ENCODE measurements around the gene ATG16L1.
"Not testable (repeated sequence)": the region's sequence is repeated elsewhere in the genome, so short reads cannot be mapped to it uniquely, and the experiment has no call there.

ATG16L1 gene

GRCh38 chr2:233297076-233297475, 45.6 kb downstream of the ATG16L1 start:
- no peak for DNase-seq

- DNase-seq = no peak
These were observed 48.9 kb downstream of the ATG16L1 start for GRCh38 chr2:233300401-233300800.

- no peak for DNase-seq
These were observed 49.8 kb downstream of the ATG16L1 start for GRCh38 chr2:233301248-233301647.

DNA sequence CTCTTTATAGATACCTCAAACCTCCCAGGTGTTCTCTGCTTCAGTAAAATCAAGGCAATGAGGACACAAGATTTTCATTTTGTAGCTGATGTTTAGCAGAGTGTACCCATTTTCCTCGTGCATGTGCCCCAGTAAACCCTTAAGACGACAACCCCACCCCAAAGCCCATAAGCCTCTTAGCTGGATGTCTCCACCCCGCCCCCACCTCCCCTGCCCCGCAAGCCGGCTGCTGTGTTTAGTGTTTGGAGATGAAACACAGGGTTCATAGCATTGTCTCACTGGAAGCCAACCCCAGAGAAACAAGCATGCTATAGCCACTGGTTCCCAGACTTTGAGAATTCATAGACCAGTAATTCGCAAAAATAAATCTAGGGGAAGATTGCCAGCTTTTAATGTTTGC, 50.3 kb downstream of the ATG16L1 start:
- no peak for DNase-seq

DNA sequence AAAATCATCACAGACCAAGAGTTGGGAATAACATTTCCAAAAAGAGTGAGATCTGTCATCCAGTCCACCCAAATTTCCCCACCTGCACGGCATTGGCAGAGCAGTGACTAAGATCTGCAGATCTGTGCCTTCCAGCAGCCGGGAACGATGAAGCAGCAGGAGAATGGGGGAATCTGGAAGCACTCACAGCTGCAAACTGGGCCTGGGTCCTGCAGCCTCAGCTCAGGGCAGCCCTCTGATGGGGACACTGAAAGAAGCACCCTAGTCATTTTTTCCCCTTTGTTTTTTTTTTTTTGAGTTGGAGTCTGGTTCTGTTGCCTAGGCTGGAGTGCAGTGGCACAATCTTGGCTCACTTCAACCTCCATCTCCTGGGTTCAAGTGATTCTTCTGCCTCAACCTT, 51.8 kb downstream of the ATG16L1 start:
- DNase-seq = no peak

DNA sequence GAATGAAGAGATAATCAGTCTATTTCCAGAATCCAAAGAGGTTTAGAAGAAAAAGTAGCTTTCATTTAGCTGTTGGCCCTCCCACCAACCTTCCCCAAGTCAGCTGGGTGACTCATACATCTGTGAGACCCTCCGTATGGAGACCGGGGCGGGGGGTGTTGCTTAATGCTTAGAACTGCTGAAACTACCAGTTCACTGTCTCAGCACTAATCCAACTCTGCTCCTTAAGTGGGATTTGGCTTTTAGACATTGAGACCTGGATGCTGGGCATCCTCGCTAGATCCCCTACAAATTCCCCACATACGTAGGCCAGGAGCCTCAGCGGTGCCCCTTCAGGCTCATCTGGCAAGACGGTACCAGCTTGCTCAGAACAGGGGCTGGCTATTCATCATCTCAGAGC, 56.1 kb downstream of the ATG16L1 start, which contains the start of gene SAG:
SAG (plus strand) TSS at position 252 of the 400 bp plus-strand sequence. CDS start 1,374 bp downstream, outside the sequence.
- no peak for DNase-seq

DNA sequence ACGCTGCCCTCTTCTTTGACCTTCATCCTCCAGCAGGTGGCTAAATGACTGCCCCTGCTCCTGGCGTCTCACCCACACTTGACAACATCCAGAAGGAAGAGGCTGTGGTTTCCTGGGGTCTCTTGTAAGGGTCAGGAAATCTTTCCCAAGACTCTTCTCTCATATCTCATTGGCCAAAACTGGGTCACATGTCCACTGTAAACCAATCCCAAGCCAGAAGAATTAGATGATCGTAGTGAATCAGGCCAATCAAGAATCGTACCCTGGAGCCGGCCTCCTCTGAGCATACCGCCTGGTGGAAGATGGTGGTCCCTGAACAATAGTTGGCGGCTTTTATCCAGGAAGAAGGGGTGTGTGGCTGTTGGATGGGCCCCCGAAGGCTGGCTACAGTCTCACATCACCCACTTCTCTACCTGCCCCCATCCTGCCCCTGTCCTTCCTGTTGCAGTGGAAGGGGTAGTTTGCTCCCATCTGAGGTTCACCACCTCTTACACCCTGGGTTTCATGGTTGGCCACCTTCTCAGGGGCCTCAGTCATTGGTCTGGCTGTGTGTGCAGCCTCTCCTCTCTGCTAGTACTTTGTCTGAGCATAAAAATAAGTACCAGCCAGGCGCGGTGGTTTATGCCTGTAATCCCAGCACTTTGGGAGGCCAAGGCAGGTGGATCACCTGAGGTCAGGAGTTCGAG, 59.9 kb downstream of the ATG16L1 start:
- no peak for DNase-seq

DNA sequence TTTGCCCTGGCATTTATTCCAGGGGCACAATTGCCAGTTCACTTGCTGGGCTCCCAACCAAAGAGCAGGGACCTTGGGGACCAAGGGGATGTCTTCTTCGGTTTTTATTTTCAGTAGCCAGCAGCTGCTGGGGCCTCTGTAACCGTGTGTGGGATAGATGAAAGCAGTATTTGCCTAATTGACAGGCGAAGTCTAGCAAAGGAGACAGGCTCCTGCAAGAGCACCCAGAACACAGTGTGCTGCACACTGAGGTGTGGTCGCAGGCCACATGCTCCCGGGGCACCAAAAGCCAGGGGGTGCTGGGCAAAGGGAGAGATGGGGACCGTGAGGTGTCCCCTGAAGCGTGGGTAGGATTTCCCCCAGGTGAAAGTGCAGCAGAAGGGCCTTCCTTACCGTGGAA, 61.4 kb downstream of the ATG16L1 start:
- DNase-seq = no peak

DNA sequence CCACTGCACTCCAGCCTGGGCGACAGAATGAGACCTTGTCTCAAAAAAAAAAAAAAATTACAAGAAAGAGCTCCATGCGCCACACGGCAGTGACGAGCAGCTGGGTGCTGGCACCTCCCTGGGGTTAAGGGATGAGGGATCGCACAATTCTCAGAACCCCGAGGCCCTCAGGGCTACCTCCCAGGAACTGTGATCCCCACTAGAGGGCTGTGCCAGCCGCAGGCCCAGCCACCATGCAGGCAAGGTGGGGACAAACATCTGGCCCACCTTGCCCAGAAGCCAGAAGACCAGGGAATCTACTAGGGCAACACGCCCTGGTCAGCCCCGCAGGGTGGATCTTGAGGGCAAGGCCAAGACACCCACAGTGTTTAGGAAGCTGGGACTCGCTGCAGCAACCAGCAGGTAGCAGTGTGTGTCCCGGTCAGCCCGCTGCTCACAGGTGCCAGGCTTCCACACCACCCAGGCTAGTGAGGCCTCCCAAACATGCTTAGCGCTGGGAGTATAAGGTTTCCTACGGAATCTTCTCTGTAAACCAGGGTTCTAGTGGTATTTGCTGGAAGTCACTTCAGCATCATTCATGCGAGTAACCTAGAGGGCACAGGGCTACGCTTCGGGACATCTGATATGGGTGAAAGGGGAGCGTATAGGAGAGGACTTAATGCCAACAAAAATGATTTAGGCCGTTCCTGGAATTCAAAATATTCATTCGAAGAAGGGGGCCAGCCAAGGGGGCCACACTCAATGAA, 62.9 kb downstream of the ATG16L1 start:
- DNase-seq = no peak

- no peak for DNase-seq
These were observed 65.9 kb downstream of the ATG16L1 start for GRCh38 chr2:233317196-233317943.

DNA sequence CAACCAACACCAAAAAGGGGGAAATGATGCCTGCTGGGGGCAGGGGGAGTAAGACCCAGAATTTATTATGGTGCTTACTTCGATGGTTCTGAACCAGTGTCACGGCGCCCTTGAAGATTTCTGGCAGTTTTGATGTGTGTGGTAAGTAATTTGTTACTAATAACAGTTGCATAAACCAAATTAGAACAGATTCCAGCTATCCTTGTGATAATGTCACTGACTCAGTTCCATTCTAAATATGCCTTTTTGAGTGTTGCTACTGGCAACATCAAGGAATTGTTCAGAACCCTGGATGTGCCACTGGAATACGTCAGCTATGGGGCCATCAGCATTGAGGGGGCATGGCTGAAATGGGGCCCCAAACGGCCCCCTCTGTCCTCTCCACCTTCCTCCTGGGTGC, 67.8 kb downstream of the ATG16L1 start:
- DNase-seq = no peak

DNA sequence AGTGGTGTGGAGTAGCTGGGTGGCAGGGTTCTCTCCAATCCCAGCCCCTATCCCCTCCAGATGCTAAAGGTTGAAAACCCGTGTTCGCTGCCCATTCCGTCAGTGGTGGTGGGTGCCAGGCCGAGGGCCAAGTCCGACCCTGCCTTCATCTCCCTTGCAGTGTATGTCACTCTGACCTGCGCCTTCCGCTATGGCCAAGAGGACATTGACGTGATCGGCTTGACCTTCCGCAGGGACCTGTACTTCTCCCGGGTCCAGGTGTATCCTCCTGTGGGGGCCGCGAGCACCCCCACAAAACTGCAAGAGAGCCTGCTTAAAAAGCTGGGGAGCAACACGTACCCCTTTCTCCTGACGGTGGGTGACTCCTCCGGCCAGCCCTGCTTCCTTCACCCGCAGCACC, 69.0 kb downstream of the ATG16L1 start:
- no peak for DNase-seq

DNA sequence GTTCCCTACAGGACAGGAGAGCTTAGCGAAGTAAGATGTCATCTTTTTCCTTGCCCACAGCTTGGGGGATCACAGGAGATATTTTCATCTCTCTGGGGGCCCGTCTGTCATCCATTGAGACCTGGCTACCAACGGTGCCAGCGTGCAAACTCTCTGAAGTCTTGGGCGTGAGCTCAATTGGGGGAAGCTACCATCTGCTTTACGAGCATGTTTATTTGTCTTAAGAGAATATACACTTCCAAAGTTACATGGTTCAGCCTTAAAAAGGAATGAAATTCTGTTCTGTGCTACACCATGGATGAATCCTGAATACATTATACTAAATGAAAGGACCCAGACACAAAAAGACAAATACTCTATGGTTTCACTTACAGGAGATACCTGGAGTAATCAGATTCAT, 69.7 kb downstream of the ATG16L1 start:
- no peak for DNase-seq

- DNase-seq = no peak
These were observed 72.4 kb downstream of the ATG16L1 start for GRCh38 chr2:233323851-233324250.

- DNase-seq = no peak
These were observed 73.8 kb downstream of the ATG16L1 start for GRCh38 chr2:233325256-233325655.

DNA sequence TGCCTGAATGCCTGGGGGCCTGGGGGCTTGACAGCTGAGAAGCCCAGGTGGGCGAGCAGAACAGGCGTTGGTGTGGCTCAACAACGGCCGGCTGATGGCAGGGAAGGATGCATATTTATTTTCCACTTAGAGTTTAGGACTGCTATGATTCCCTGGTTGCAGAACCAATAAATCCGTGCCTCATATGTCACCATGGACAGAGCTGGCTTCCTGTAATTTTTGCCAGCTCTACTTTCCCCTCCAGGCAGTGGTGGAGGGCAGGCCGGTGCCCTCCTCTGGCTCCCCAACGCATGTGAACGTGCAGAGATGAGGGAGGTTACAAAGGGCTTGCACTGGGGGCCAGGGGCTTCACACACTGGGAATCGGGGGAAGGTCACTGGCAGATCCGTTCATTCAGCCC, 74.3 kb downstream of the ATG16L1 start:
- no peak for DNase-seq

DNA sequence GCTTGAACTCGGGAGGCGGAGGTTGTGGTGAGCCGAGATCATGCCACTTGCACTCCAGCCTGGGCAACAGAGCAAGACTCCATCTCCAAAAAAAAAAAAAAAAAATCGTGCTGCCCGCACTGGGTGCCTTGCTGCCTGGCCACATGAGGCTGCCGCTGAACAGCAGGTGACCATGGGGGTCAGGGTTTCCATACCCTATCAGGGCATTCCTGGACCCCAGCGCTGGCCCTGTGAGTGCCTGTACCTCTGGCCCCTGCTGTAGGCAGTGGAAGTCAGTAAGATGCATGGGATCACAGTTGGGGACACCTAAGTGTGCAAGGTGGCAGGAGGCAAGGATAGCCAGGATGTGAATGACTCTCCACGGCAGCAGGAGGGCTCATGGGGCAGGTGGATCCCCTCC, 75.0 kb downstream of the ATG16L1 start:
- DNase-seq = no peak

DNA sequence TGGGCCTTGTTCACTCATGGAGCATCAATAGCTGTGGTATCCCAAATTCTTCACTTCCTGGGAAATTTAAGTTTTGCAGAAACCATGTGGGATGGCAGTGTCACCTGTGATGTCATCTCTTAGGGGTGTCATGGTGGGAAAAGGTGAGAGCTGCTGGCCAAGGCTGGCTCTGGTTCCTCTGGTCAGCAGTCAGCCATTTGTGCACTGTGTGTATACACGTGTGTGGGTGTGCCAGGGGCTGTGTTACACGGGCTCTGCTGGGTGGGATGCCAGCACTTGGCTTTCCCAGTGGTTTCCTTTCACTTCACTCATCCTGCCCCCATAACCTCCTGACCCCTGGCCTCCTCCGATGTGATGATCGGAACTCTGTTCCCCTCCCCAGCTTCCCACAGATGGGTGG, 77.4 kb downstream of the ATG16L1 start:
- no peak for DNase-seq

GRCh38 chr2:233329489-233330135, 78.1 kb downstream of the ATG16L1 start:
- no peak for DNase-seq

DNA sequence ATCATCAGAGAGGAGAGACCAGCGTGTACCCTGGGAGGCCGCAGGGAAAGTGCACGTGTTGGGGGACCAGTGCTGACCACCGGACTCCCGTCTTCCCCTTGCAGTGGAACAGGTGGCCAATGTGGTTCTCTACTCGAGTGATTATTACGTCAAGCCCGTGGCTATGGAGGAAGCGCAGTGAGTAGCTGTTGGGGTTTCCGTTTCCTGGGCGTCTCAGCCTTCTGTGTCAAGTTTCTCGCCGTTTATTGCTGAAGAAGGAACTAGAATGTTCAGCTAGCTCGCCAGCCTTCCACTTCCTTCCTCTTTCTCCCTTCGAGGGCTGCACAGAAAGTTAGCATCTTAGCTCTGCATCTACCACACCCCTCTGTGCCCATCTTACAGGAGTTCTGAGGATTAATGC, 80.1 kb downstream of the ATG16L1 start:
- peak; percentile 15 to 65 (median 38) for DNase-seq

GRCh38 chr2:233332125-233332524, 80.7 kb downstream of the ATG16L1 start:
- no peak for DNase-seq

DNA sequence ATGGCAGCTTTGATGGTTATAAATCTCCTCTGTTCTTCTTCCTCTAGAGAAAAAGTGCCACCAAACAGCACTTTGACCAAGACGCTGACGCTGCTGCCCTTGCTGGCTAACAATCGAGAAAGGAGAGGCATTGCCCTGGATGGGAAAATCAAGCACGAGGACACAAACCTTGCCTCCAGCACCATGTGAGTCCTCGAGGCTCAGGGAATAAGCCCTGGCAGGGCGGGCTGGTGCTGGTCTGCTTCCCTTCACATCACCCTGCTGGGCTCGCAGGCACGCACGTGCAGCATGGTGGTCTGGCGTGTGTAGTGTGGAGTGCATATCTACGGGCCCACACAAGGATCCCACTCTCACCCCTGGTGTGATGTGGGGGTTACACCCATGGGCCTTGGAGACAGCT, 83.4 kb downstream of the ATG16L1 start:
- DNase-seq = no peak

- DNase-seq = not testable (repeated sequence)
These were observed 84.6 kb downstream of the ATG16L1 start for GRCh38 chr2:233336091-233336490.

Measured in activated CD4-positive, CD25-positive, alpha-beta regulatory T cell (primary cell).